Measurements from ENCODE around the gene SFXN3. TPM values are rescaled to one million over a fixed set of nuclear protein-coding genes. Genes with fewer than 3 reads are reported as not detected.
A peak's percentile ranks its signal among the peaks of the same experiment; 100 is the strongest.

Gene SFXN3
- polyA plus RNA-seq, 1 donor from 2014 or later, result 7.4 TPM

DNA sequence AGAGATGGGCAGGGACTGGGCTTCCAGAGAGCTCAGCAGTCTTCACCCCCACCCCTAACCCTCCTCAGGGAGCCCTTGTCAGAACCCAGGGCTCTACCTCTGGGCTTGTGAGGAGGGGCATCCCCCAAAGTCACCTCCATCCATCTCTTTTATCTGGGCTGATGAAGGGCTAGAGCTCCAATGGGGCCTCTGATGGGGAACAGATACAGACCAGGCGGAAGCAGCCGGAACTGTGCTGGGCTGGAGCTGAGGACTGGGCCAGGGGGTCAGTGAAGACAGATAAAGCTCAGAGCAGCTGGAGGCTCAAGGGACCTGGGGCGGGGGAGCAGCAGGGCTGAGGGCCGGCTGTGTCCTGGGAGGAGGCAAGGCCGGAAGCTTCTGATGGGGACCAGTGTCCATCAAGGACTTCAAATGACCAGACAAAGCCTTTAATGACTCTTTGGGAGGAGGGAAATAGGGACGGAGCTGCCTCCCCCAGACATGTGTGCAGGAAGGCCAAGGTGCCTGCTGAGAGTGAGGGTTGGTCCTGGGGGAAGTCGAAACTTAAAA lies 40.9 kb downstream of the SFXN3 start:
- H3K27me3 Mint-ChIP-seq, result peaks cover 21% of the 10 kb centered on the region
- no peaks in the 10 kb centered on the region for H3K36me3 Mint-ChIP-seq
- peaks cover 11 to 25% (median 22%) of the 10 kb centered on the region in 3 donors for H3K4me1 Mint-ChIP-seq
- H3K4me3 Mint-ChIP-seq, result peak overlapping the region in 1 of 4 donors; percentile 58
- H3K9me3 Mint-ChIP-seq, result no peaks in the 10 kb centered on the region
- H3K27ac Mint-ChIP-seq, result peak overlapping the region in 2 of 3 donors; percentile 87 to 97

GRCh38 chr10:101072923-101073322 lies 41.9 kb downstream of the SFXN3 start:
- H3K27ac Mint-ChIP-seq, result peak overlapping the region in 1 of 3 donors; percentile 45

DNA sequence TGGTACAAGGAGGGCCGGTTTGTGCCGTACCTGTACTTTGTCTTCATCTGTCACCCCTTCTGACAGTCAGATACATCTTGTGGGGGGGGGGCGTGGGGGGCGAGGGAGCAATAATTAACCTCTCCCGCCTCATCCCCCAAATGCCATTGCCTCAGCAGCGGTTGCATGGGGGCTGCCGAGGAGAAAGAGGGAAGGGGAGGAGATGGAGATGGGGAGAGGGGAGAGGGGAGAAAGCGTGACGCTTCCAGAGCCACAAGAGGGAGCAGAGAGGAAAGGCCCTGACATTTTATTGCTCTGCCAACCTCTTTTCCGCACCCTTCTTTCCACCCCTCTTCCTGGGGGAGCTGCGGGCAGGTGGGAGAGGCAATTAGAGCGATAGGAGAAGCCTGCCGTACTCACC lies 42.6 kb downstream of the SFXN3 start:
- Mint-ChIP-seq H3K36me3 (no peaks in the 10 kb centered on the region), H3K4me1 (peaks cover 7 to 22% (median 20%) of the 10 kb centered on the region in 3 donors), H3K9me3 (no peaks in the 10 kb centered on the region), H3K27me3 (peaks cover 21% of the 10 kb centered on the region), H3K27ac (no peak overlapping the region), H3K4me3 (no peak overlapping the region)

More at GRCh38 chr10:101072923-101073322, 41.9 kb downstream of the SFXN3 start:
- Mint-ChIP-seq H3K36me3 (no peaks in the 10 kb centered on the region), H3K4me1 (peaks cover 8 to 22% (median 20%) of the 10 kb centered on the region in 3 donors), H3K9me3 (no peaks in the 10 kb centered on the region), H3K27me3 (peaks cover 17% of the 10 kb centered on the region), H3K4me3 (peak overlapping the region in 1 of 4 donors; percentile 70)

DNA sequence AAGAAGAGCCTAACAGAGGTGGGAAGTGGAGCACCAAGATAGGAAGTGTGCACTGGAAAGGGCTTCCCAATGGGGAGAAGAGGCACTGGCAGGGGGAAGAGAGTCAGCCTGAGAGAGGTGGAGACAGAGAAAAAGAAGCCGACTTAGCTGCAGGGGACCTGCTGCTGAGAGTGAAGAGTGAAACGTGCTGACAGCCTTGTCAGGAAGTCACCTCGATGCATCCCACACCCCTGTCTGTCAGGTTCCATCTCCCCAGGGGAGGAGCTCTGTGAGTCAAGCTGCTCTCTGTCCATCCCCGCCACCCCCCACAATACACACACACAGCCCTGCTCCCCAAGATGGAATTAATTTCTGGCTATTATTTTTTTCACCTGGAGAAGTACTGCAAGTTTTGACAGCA lies 44.7 kb downstream of the SFXN3 start:
- H3K27ac Mint-ChIP-seq, result no peak overlapping the region
- H3K4me1 Mint-ChIP-seq, result peaks cover 7 to 19% (median 19%) of the 10 kb centered on the region in 3 donors
- peaks cover 0 to under 1% (median 0%) of the 10 kb centered on the region in 3 donors for H3K9me3 Mint-ChIP-seq
- peaks cover 31% of the 10 kb centered on the region for H3K27me3 Mint-ChIP-seq
- no peak overlapping the region for H3K4me3 Mint-ChIP-seq
- H3K36me3 Mint-ChIP-seq, result no peaks in the 10 kb centered on the region

- H3K36me3 Mint-ChIP-seq, result no peaks in the 10 kb centered on the region
- no peak overlapping the region for H3K4me3 Mint-ChIP-seq
- peaks cover 0 to 1% (median 0%) of the 10 kb centered on the region in 3 donors for H3K9me3 Mint-ChIP-seq
- H3K27ac Mint-ChIP-seq, result no peak overlapping the region
- H3K4me1 Mint-ChIP-seq, result peaks cover 1 to 11% (median 11%) of the 10 kb centered on the region in 3 donors
- peaks cover 38% of the 10 kb centered on the region for H3K27me3 Mint-ChIP-seq
Measured at GRCh38 chr10:101076630-101077029, 45.6 kb downstream of the SFXN3 start.

GRCh38 chr10:101079874-101080273 lies 48.8 kb downstream of the SFXN3 start:
- Mint-ChIP-seq H3K27ac (no peak overlapping the region), H3K9me3 (peaks cover 0 to 1% (median 0%) of the 10 kb centered on the region in 3 donors), H3K4me3 (no peak overlapping the region), H3K36me3 (no peaks in the 10 kb centered on the region), H3K27me3 (peaks cover 48% of the 10 kb centered on the region), H3K4me1 (peaks cover 0 to 1% (median 0%) of the 10 kb centered on the region in 3 donors)

GRCh38 chr10:101080933-101081931 lies 50.2 kb downstream of the SFXN3 start:
- Mint-ChIP-seq H3K4me3 (no peak overlapping the region), H3K27ac (no peak overlapping the region), H3K9me3 (peaks cover 0 to 1% (median 0%) of the 10 kb centered on the region in 3 donors), H3K4me1 (no peaks in the 10 kb centered on the region), H3K27me3 (peaks cover 39% of the 10 kb centered on the region), H3K36me3 (no peaks in the 10 kb centered on the region)

DNA sequence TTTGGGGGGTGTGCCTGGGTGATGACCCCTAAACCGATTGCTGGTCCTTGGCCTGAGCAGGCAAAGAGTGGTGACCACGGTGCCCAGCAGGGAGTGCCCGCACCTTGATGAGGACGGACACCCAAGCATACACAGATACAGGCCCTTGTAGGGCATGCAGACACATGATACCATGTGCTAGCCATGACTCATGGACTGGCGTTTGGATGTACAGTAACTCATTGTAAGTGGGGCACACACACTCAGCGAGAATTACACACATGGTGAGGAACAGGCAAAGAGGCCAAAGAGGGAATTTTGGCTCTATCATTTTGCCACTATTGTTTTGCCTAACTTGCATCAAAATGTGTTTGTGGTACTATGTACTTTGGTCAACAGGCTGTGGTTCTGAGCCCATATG lies 54.8 kb downstream of the SFXN3 start:
- Mint-ChIP-seq H3K27me3 (peaks cover 39% of the 10 kb centered on the region), H3K27ac (no peak overlapping the region), H3K4me1 (no peaks in the 10 kb centered on the region), H3K9me3 (no peaks in the 10 kb centered on the region), H3K4me3 (no peak overlapping the region), H3K36me3 (no peaks in the 10 kb centered on the region)

- H3K9me3 Mint-ChIP-seq, result no peaks in the 10 kb centered on the region
- no peaks in the 10 kb centered on the region for H3K36me3 Mint-ChIP-seq
- no peak overlapping the region for H3K4me3 Mint-ChIP-seq
- no peaks in the 10 kb centered on the region for H3K4me1 Mint-ChIP-seq
- peaks cover 38% of the 10 kb centered on the region for H3K27me3 Mint-ChIP-seq
- no peak overlapping the region for H3K27ac Mint-ChIP-seq
Measured at GRCh38 chr10:101087376-101087775, 56.3 kb downstream of the SFXN3 start.

- Mint-ChIP-seq H3K4me3 (no peak overlapping the region), H3K36me3 (no peaks in the 10 kb centered on the region), H3K9me3 (no peaks in the 10 kb centered on the region), H3K27ac (no peak overlapping the region), H3K4me1 (no peaks in the 10 kb centered on the region), H3K27me3 (peaks cover 32% of the 10 kb centered on the region)
Measured at GRCh38 chr10:101087965-101088364, 56.9 kb downstream of the SFXN3 start.

GRCh38 chr10:101089520-101090299 lies 58.7 kb downstream of the SFXN3 start:
- no peak overlapping the region for H3K4me3 Mint-ChIP-seq
- H3K36me3 Mint-ChIP-seq, result no peaks in the 10 kb centered on the region
- no peak overlapping the region for H3K27ac Mint-ChIP-seq
- no peaks in the 10 kb centered on the region for H3K9me3 Mint-ChIP-seq
- H3K27me3 Mint-ChIP-seq, result peaks cover 30% of the 10 kb centered on the region
- no peaks in the 10 kb centered on the region for H3K4me1 Mint-ChIP-seq

DNA sequence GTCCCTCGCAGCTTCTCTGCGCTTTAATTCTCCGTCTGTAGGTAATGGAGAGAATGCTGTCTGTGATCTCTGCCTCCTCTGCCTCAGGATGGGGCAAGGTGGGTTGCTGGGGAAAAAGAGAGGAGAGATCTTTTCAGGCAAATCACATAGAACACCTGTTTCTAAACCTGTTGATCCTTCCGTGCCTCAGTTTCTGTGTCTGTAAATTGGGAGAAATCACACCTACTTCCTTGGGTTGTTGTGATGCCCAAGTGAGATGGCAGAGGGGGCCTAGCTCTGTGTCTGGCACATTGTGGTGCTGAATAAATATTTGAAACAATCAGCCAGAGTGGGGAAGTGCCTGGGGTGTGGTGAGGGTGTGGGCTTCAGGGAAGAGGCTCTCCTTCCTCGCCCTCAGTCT lies 59.6 kb downstream of the SFXN3 start:
- H3K4me3 Mint-ChIP-seq, result no peak overlapping the region
- no peaks in the 10 kb centered on the region for H3K36me3 Mint-ChIP-seq
- peaks cover 33% of the 10 kb centered on the region for H3K27me3 Mint-ChIP-seq
- H3K4me1 Mint-ChIP-seq, result peaks cover 0 to under 1% (median 0%) of the 10 kb centered on the region in 3 donors
- no peak overlapping the region for H3K27ac Mint-ChIP-seq
- no peaks in the 10 kb centered on the region for H3K9me3 Mint-ChIP-seq

Data from IgD-negative memory B cell (primary cell).